Glutamatergic neuron (in vitro differentiated cells): ENCODE results near the gene TH. TPM values are rescaled to one million over a fixed set of nuclear protein-coding genes. Genes with fewer than 3 reads are reported as not detected.

ENCODE experiments used
- DNase-seq: peaks from one replicate; pipeline ENCODE4 v3.0.0; 2022
- H3K27ac Mint-ChIP-seq: one replicate; pipeline ENCODE4 v1.8.0; 2020; ENCODE audit warnings: mild to moderate bottlenecking, mixed read lengths, inconsistent platforms; ENCODE audit not compliant: unreplicated experiment
- H3K27me3 Mint-ChIP-seq: one replicate; pipeline ENCODE4 v1.8.0; 2020; ENCODE audit warnings: mild to moderate bottlenecking, moderate library complexity, mixed read lengths, inconsistent platforms; ENCODE audit not compliant: unreplicated experiment
- H3K36me3 Mint-ChIP-seq: one replicate; pipeline ENCODE4 v1.8.0; 2020; ENCODE audit warnings: mild to moderate bottlenecking, mixed read lengths, inconsistent platforms; ENCODE audit not compliant: unreplicated experiment
- H3K4me1 Mint-ChIP-seq: one replicate; pipeline ENCODE4 v1.8.0; 2020; ENCODE audit warnings: mild to moderate bottlenecking, low read depth, mixed read lengths, inconsistent platforms; ENCODE audit not compliant: unreplicated experiment
- H3K4me3 Mint-ChIP-seq: one replicate; pipeline ENCODE4 v1.8.0; 2020; ENCODE audit warnings: mild to moderate bottlenecking, mixed read lengths, inconsistent platforms; ENCODE audit not compliant: unreplicated experiment
- H3K9me3 Mint-ChIP-seq: one replicate; pipeline ENCODE4 v1.8.0; 2020; ENCODE audit warnings: mild to moderate bottlenecking, moderate library complexity, mixed read lengths, inconsistent platforms; ENCODE audit not compliant: unreplicated experiment
- CTCF ChIP-seq: fragments of 200-600 bp; sonication (generic); IDR thresholded peaks from one replicate; pipeline ENCODE4 v1.5.0; 2021; ENCODE audit not compliant: partially characterized antibody, unreplicated experiment
- total RNA-seq: library from RNA; stranded (reverse); fragmentation: NEBNext Ultra II Directional; extraction: Animal tissue kit (Norgen Biotek cat#: 25700); gene quantifications from one replicate; pipeline ENCODE4 v1.2.1, GENCODE V29; 2021; ENCODE audit not compliant: unreplicated experiment

Gene TH
- total RNA-seq, 1 donor from 2014 or later, result not detected

GRCh38 chr11:2205214-2205720, 33.7 kb upstream of the TH start:
- DNase-seq, result no peak
- TF ChIP-seq CTCF, result no peak
- Mint-ChIP-seq H3K4me1 (no peaks in the 10 kb centered on the region), H3K27me3 (peaks cover 4% of the 10 kb centered on the region), H3K9me3 (peaks cover 1% of the 10 kb centered on the region), H3K4me3 (no peak overlapping the region), H3K27ac (no peak overlapping the region), H3K36me3 (no peaks in the 10 kb centered on the region)

GRCh38 chr11:2204361-2205213, 33.0 kb upstream of the TH start:
- Mint-ChIP-seq H3K27me3 (peaks cover 4% of the 10 kb centered on the region), H3K4me1 (no peaks in the 10 kb centered on the region), H3K36me3 (no peaks in the 10 kb centered on the region), H3K27ac (no peak overlapping the region), H3K4me3 (no peak overlapping the region), H3K9me3 (peaks cover 1% of the 10 kb centered on the region)
- no peak for DNase-seq
- TF ChIP-seq CTCF, result no peak

- no peak overlapping the region for H3K4me3 Mint-ChIP-seq
- no peak for DNase-seq
- TF ChIP-seq CTCF, result no peak
- no peaks in the 10 kb centered on the region for H3K4me1 Mint-ChIP-seq
- H3K27ac Mint-ChIP-seq, result no peak overlapping the region
- peaks cover 1% of the 10 kb centered on the region for H3K9me3 Mint-ChIP-seq
- peaks cover 4% of the 10 kb centered on the region for H3K27me3 Mint-ChIP-seq
- H3K36me3 Mint-ChIP-seq, result no peaks in the 10 kb centered on the region
These were observed 32.0 kb upstream of the TH start for GRCh38 chr11:2203440-2204259.

- Mint-ChIP-seq H3K27ac (no peak overlapping the region), H3K4me1 (no peaks in the 10 kb centered on the region), H3K4me3 (no peak overlapping the region), H3K9me3 (peaks cover 1% of the 10 kb centered on the region), H3K36me3 (no peaks in the 10 kb centered on the region), H3K27me3 (peaks cover 4% of the 10 kb centered on the region)
- no peak for DNase-seq
- no peak for TF ChIP-seq CTCF
These were observed 31.4 kb upstream of the TH start for GRCh38 chr11:2202900-2203439.
